ENCODE results near the gene TSEN2. TPM values are rescaled to one million over a fixed set of nuclear protein-coding genes. Genes with fewer than 3 reads are reported as not detected.

The TSEN2 gene
- polyA plus RNA-seq, 2 of the 4 experiments (the other 2 are of a cell fraction), result 24.9 to 33.1 TPM

DNA sequence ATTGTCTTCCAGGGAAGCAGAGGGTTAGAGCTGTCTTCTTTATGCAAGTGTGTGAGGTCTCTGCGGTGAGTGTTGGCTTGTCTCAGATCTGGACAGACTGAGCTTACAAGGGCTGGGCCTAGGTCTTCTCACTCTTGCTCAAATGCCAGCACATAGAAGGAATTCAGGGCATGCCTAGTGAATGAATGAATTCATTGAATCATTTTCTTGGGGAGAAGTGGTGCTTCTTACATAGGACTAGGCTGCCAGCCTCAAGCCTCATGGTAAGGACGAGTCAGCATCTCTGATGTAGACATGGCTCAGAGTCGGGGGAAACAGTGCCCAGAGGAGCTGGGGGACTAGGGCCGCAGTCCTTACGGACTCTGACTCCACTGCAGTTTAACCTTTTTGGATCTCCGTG is 89.9 kb downstream of the TSEN2 start:
- TF ChIP-seq JUNB (IDR thresholded peaks at IDR 0.05), result no peak
- TF ChIP-seq, protein P1, sequence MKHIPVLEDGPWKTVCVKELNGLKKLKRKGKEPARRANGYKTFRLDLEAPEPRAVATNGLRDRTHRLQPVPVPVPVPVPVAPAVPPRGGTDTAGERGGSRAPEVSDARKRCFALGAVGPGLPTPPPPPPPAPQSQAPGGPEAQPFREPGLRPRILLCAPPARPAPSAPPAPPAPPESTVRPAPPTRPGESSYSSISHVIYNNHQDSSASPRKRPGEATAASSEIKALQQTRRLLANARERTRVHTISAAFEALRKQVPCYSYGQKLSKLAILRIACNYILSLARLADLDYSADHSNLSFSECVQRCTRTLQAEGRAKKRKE (CRISPR knock-in tag; IDR thresholded peaks at IDR 0.05; ENCODE audit: low read depth), result no peak
- TF ChIP-seq HOXA7 (CRISPR knock-in tag; IDR thresholded peaks at IDR 0.05), result no peak
- no peak for TF ChIP-seq TP53 (CRISPR knock-in tag; IDR thresholded peaks at IDR 0.05)
- no peak for TF ChIP-seq HOXB5 (CRISPR knock-in tag; IDR thresholded peaks at IDR 0.05)
- TF ChIP-seq CHD2 (IDR thresholded peaks at IDR 0.05; ENCODE audit: low read length, partially characterized antibody), result no peak
- no peak for TF ChIP-seq JUN (IDR thresholded peaks at IDR 0.05)
- TF ChIP-seq RNF2 (IDR thresholded peaks at IDR 0.05; ENCODE audit: borderline replicate concordance, low read depth), result no peak
- no peak for TF ChIP-seq RAD21 (conservative IDR thresholded peaks at IDR 0.05 in 1 of 2, IDR thresholded peaks at IDR 0.05 in 1 of 2)
- H3K4me1 ChIP-seq, result no peaks in the 10 kb centered on the region
- H3K4me3 ChIP-seq, result no peak overlapping the region
- 96% methylated on average over 6 of the region's 6 CpGs for WGBS (ENCODE audit: missing lambda C conversion rate)
- ATAC-seq, result no peak
- POLR2A ChIA-PET, result no interaction called here
- no peak overlapping the region for H3K27ac ChIP-seq
- H3K4me2 ChIP-seq, result no peak overlapping the region
- no peaks in the 10 kb centered on the region for H3K9me3 ChIP-seq
- CTCF ChIA-PET, result interaction anchor here (0.5 to 1.4 kb wide), 4 partner anchors 21 to 279 kb away, joined by 3 read pairs; no protein-coding TSS in a partner anchor
- no peak for DNase-seq (ENCODE audit: low read depth in 1 of 2, low spot score in 1 of 2)
- FAIRE-seq, result no peak

GRCh38 chr3:12574661-12575060 is 90.4 kb downstream of the TSEN2 start:
- POLR2A ChIA-PET, result no interaction called here
- no peak for TF ChIP-seq CHD2 (IDR thresholded peaks at IDR 0.05; ENCODE audit: low read length, partially characterized antibody)
- TF ChIP-seq FOXS1 (CRISPR knock-in tag; IDR thresholded peaks at IDR 0.05), result no peak
- no peak for TF ChIP-seq JUNB (IDR thresholded peaks at IDR 0.05)
- TF ChIP-seq RARB (CRISPR knock-in tag; IDR thresholded peaks at IDR 0.05), result no peak
- no peak for TF ChIP-seq EHF (CRISPR knock-in tag; IDR thresholded peaks at IDR 0.05)
- TF ChIP-seq NFE2L2 (conservative IDR thresholded peaks at IDR 0.05; ENCODE audit: low read length), result no peak
- no peak for TF ChIP-seq EHMT2 (IDR thresholded peaks at IDR 0.05; ENCODE audit: low read depth)
- no peak for TF ChIP-seq CBX2 (IDR thresholded peaks at IDR 0.05; ENCODE audit: borderline replicate concordance, low read depth)
- no peak for TF ChIP-seq USF2 (IDR thresholded peaks at IDR 0.05)
- TF ChIP-seq, protein P2, sequence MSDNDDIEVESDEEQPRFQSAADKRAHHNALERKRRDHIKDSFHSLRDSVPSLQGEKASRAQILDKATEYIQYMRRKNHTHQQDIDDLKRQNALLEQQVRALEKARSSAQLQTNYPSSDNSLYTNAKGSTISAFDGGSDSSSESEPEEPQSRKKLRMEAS (IDR thresholded peaks at IDR 0.05), result no peak
- no peak for TF ChIP-seq ZC3H11A (IDR thresholded peaks at IDR 0.05)
- no peak for TF ChIP-seq BCL3 (IDR thresholded peaks at IDR 0.05)
- TF ChIP-seq RAD21 (conservative IDR thresholded peaks at IDR 0.05 in 1 of 2, IDR thresholded peaks at IDR 0.05 in 1 of 2), result no peak
- TF ChIP-seq HOXA7 (CRISPR knock-in tag; IDR thresholded peaks at IDR 0.05), result no peak
- TF ChIP-seq NR3C1 (IDR thresholded peaks at IDR 0.05), result no peak
- TF ChIP-seq TFCP2L1 (CRISPR knock-in tag; IDR thresholded peaks at IDR 0.05), result no peak
- no peak for TF ChIP-seq ESRRA (IDR thresholded peaks at IDR 0.05; ENCODE audit: borderline replicate concordance, low read length)
- TF ChIP-seq, protein P3, sequence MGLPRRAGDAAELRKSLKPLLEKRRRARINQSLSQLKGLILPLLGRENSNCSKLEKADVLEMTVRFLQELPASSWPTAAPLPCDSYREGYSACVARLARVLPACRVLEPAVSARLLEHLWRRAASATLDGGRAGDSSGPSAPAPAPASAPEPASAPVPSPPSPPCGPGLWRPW (IDR thresholded peaks at IDR 0.05), result no peak
- TF ChIP-seq RFX5 (IDR thresholded peaks at IDR 0.05), result no peak
- 88% methylated on average over 7 of the region's 7 CpGs for WGBS (ENCODE audit: missing lambda C conversion rate)
- no peak for ATAC-seq
- no peak overlapping the region for H3K27ac ChIP-seq
- H3K4me3 ChIP-seq, result no peak overlapping the region
- CTCF ChIA-PET, result interaction anchor here (0.9 to 2.0 kb wide), 3 partner anchors 10 to 24 kb away, joined by 3 to 8 read pairs (median 3); no protein-coding TSS in a partner anchor
- no peak for FAIRE-seq
- no peak overlapping the region for H3K4me2 ChIP-seq
- no peaks in the 10 kb centered on the region for H3K9me3 ChIP-seq
- H3K4me1 ChIP-seq, result peaks cover 1% of the 10 kb centered on the region; the same call in 1 of the 3 replicates
- DNase-seq (ENCODE audit: low read depth in 1 of 2, low spot score in 1 of 2), result no peak
